LNCAP (cell line): Measurements from ENCODE around the gene MEI1.

Experiments used
- TF ChIP-seq, protein P1 (sequence below): fragments of 450-650 bp; IDR thresholded peaks from 2 replicates; pipeline ENCODE4 v1.5.1; 2017; ENCODE audit warnings: mild to moderate bottlenecking

The MEI1 gene

GRCh38 chr22:41660416-41660815, 38.9 kb upstream of the MEI1 start:
- TF ChIP-seq, protein P1, sequence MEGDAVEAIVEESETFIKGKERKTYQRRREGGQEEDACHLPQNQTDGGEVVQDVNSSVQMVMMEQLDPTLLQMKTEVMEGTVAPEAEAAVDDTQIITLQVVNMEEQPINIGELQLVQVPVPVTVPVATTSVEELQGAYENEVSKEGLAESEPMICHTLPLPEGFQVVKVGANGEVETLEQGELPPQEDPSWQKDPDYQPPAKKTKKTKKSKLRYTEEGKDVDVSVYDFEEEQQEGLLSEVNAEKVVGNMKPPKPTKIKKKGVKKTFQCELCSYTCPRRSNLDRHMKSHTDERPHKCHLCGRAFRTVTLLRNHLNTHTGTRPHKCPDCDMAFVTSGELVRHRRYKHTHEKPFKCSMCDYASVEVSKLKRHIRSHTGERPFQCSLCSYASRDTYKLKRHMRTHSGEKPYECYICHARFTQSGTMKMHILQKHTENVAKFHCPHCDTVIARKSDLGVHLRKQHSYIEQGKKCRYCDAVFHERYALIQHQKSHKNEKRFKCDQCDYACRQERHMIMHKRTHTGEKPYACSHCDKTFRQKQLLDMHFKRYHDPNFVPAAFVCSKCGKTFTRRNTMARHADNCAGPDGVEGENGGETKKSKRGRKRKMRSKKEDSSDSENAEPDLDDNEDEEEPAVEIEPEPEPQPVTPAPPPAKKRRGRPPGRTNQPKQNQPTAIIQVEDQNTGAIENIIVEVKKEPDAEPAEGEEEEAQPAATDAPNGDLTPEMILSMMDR = no peak

- TF ChIP-seq, protein P1 = no peak
Observed at GRCh38 chr22:41661088-41661487, 38.2 kb upstream of the MEI1 start.

DNA sequence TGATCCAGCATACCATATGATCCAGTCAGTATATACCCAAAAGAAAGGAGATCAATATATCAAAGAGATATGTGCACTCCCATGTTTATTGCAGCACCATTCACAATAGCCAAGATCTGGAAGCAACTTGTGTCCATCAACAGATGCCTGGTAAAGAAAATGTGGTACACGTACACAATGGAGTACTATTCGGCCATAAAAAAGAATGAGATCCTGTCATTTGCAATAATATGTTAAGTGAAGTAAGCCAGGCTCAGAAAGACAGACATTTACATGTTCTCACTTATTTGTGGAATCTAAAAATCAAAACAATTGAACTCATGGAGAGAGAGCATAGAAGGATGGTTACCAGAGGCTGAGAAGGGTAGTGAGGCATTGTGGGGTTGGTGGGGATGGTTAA, 37.6 kb upstream of the MEI1 start:
- TF ChIP-seq, protein P1 = no peak

DNA sequence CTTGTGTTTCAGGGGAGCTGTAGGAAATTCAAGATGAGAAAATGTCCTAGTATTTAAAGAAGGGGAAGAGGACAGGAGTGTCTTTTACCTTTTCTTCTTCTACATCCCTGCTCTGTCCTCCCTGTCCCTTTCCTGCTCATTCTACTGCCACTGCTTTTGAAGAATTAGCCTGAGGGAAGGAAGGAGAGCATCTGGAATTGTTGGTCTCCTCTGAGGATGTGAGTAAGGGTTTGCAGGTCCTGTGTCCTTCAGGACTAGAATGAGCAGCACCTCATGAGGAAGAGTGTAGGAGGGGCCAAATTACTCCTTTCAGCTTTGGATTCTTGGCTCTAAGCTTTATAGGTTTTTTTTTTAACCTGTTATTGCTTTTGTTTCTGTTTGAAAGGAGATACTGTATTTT, 34.8 kb upstream of the MEI1 start:
- TF ChIP-seq, protein P1 = no peak

GRCh38 chr22:41664951-41665350, 34.4 kb upstream of the MEI1 start:
- TF ChIP-seq, protein P1 = no peak

DNA sequence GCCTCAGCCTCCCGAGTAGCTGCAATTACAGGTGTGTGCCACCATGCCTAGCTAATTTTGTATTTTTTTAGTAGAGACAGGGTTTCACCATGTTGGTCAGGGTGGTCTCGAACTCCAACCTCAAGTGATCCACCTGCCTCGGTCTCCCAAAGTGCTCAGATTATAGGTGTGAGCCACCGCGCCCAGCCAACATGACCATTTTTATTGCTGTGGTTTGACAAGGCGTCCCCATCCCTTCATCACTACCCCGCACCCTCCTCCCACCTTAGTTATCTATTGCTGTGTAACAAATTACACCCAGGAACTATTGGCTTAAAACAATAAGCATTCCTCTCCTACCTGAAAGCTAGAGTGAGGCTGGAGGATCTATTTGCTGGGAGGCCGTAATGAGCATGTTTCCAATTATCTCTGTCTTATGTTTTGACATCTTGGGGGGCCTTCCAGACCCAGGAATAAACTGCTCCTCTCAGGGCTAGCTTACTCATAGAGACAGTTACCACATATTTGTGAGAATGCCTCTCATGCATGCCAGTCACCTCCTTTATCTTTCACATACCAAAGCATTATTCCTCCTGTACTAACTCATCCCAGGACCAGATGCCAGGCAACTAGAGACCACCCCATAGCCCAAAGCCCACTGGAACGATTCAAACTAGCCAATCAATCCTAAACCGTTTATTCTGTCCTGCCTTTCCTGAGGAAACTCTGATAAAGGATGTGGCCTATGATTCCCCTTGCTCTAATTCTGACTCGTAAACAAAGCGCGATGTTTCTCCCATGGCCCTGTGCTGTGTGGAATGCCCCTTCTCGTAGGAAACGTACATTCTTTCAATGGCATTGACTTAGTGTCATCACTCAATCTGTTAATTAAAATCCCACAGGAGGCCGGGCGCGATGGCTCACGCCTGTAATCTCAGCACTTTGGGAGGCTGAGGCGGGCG, 30.1 kb upstream of the MEI1 start:
- TF ChIP-seq, protein P1 = no peak

DNA sequence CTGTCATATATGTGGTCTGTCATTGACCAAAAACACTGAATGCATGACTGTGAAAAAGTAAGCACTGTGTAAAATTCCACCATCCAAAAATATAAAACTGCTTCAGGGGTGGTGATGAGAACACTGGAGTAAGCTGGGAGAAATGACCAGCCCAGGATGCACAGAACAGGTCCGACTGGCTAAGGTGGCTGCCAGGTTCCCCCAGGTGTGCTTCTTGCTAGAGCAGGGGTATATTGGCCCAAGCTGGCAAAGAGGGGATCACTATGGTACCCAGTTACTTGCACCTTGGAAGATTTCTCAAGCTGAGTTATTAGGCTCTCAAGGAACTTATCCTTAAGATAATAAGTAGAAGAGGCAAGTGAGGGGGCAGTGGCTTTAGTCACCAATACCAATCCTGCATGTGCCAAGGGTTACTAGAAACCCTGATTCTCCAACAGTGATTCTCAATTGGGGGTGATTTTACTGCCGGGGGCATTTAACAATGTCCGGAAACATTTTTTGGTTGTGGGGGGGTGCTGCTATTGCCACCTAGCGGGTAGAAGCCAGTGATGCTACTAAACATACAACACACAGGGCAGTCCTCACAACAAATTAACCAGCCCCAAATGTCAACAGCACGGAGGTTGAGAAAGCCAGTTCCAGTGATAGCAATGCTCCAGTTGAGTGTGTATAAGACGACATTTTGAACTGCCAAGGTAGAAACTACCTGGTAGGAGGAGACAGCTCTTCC, 26.4 kb upstream of the MEI1 start:
- TF ChIP-seq, protein P1 = peak; percentile 53
